Measurements from ENCODE around the gene SMIM3. TPM values are rescaled to one million over a fixed set of nuclear protein-coding genes. Genes with fewer than 3 reads are reported as not detected.

SMIM3 gene
- total RNA-seq, 3 donors from 2014 or later (not counting 1 experiment from before 2014, with no cell fraction given) = 7.0 to 9.4 (median 8.9) TPM

Other genes with a start within 250 kb of the SMIM3 start
- under 1 TPM in 2 of 3 donors, not detected in 1; 0.16 to 0.48 TPM for gene SYNPO, start 138.1 kb upstream of the SMIM3 start, total RNA-seq
- not detected for gene MYOZ3, start 117.5 kb upstream of the SMIM3 start, total RNA-seq
- 100 to 1,000 TPM; 136 to 149 (median 145) TPM for gene RBM22, start 77.7 kb upstream of the SMIM3 start, total RNA-seq
- 100 to 1,000 TPM in 1 of 3 donors, 10 to 100 TPM in 2; 90.0 to 108 (median 92.0) TPM for gene DCTN4, start 19.7 kb upstream of the SMIM3 start, total RNA-seq
- gene IRGM, start 67.8 kb downstream of the SMIM3 start, total RNA-seq = 1 to 10 TPM in 2 of 3 donors, under 1 TPM in 1; 0.85 to 5.7 (median 2.4) TPM
- gene ZNF300, start 126.2 kb downstream of the SMIM3 start, total RNA-seq = 1 to 10 TPM; 5.8 to 9.9 (median 6.2) TPM
- 1 to 10 TPM in 1 of 3 donors, not detected in 2; 1.1 TPM for gene GPX3, start 241.8 kb downstream of the SMIM3 start, total RNA-seq

All from natural killer cell (primary cell).